Activated CD4-positive, alpha-beta T cell treated with anti-CD3 and anti-CD28 coated beads for 4 hours (primary cell): ENCODE results near the gene WSCD2.
"Not testable (repeated sequence)": the region's sequence is repeated elsewhere in the genome, so short reads cannot be mapped to it uniquely, and the experiment has no call there.

ENCODE experiments used
- DNase-seq, 2 donors: peaks; one replicate each; pipeline ENCODE4 v3.0.0-alpha.2; 2020

WSCD2 gene

GRCh38 chr12:108201808-108202207 lies 72.7 kb downstream of the WSCD2 start:
- no peak for DNase-seq

- no peak for DNase-seq
Measured at GRCh38 chr12:108204117-108204987, 75.3 kb downstream of the WSCD2 start.

- no peak for DNase-seq
Measured at GRCh38 chr12:108205864-108206263, 76.8 kb downstream of the WSCD2 start.

- DNase-seq: no peak
Measured at GRCh38 chr12:108207791-108208730, 79.0 kb downstream of the WSCD2 start.

- DNase-seq: no peak
Measured at GRCh38 chr12:108210001-108210400, 80.9 kb downstream of the WSCD2 start.

- DNase-seq: no peak
Measured at GRCh38 chr12:108211157-108211556, 82.1 kb downstream of the WSCD2 start.

GRCh38 chr12:108213871-108214445 lies 84.9 kb downstream of the WSCD2 start:
- no peak for DNase-seq

- DNase-seq: no peak
Measured at GRCh38 chr12:108214486-108214885, 85.4 kb downstream of the WSCD2 start.

- DNase-seq: no peak
Measured at GRCh38 chr12:108215458-108215857, 86.4 kb downstream of the WSCD2 start.

GRCh38 chr12:108218921-108219320 lies 89.8 kb downstream of the WSCD2 start:
- no peak for DNase-seq

GRCh38 chr12:108225101-108225500 lies 96.0 kb downstream of the WSCD2 start:
- not testable (repeated sequence) for DNase-seq

GRCh38 chr12:108226866-108227265 lies 97.8 kb downstream of the WSCD2 start:
- no peak for DNase-seq

- no peak for DNase-seq
Measured at GRCh38 chr12:108228746-108229145, 99.7 kb downstream of the WSCD2 start.

GRCh38 chr12:108231109-108231905 lies 102.2 kb downstream of the WSCD2 start:
- DNase-seq: no peak

- no peak for DNase-seq
Measured at GRCh38 chr12:108231909-108232434, 102.9 kb downstream of the WSCD2 start.

GRCh38 chr12:108232565-108232964 lies 103.5 kb downstream of the WSCD2 start:
- no peak for DNase-seq

- no peak for DNase-seq
Measured at GRCh38 chr12:108234158-108234557, 105.1 kb downstream of the WSCD2 start.

GRCh38 chr12:108235197-108235984 lies 106.3 kb downstream of the WSCD2 start:
- DNase-seq: no peak

GRCh38 chr12:108235985-108236263 lies 106.8 kb downstream of the WSCD2 start:
- DNase-seq: no peak

- DNase-seq: no peak
Measured at GRCh38 chr12:108236366-108236765, 107.3 kb downstream of the WSCD2 start.

- no peak for DNase-seq
Measured at GRCh38 chr12:108237272-108237671, 108.2 kb downstream of the WSCD2 start.

GRCh38 chr12:108238474-108238873 lies 109.4 kb downstream of the WSCD2 start:
- no peak for DNase-seq
